Measurements from ENCODE around the gene CTNND2. TPM values are rescaled to one million over a fixed set of nuclear protein-coding genes. Genes with fewer than 3 reads are reported as not detected.

Gene CTNND2
- total and polyA plus RNA-seq, 10 of the 15 experiments (the other 5 are each of a cell fraction or from before 2014, with no cell fraction given): 0.02 to 0.16 (median 0.04) TPM; not detected in 7

DNA sequence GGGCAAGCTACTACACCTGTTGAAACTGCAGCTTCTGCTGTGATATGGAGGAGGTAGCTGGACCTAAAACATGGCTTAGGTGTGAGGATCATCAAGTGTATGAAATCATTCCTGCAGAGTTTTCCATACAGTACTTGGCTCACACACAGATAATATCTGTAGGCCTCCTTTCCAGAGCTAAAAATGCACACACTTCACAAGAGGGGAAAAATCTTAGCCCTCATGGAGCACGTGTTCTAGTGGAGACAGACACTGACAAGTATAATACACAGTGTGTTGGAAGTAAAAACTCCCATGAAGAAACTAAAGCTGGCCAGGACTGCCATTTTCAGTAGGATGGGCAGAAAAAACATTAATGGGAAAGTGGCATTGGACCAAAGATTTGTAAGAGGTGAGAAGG is 216.7 kb downstream of the CTNND2 start:
- TF ChIP-seq HDAC6 (IDR thresholded peaks at IDR 0.05; ENCODE audit: unreplicated experiment) (no peak), KAT2A (conservative IDR thresholded peaks at IDR 0.05; ENCODE audit: control insufficient read depth, low read depth, low read length) (no peak), ETV6 (conservative IDR thresholded peaks at IDR 0.05 in 1 of 2, IDR thresholded peaks at IDR 0.05 in 1 of 2; ENCODE audit: borderline replicate concordance in 1 of 2, low read depth in 1 of 2) (no peak)
- Histone ChIP-seq H3K27me3 (replicated peaks in 1 of 2; ENCODE audit: control insufficient read depth in 2 of 2, insufficient read depth in 2 of 2, low read length in 1 of 2) (no peaks in the 10 kb centered on the region), H3K4me2 (ENCODE audit: control insufficient read depth, insufficient read depth) (no peak overlapping the region), H3K79me2 (ENCODE audit: control insufficient read depth, insufficient read depth, low read length) (no peaks in the 10 kb centered on the region), H3K4me1 (ENCODE audit: control insufficient read depth, insufficient read depth, low read length) (no peaks in the 10 kb centered on the region), H3K9me3 (replicated peaks; ENCODE audit: control insufficient read depth, insufficient read depth, low read length) (no peaks in the 10 kb centered on the region), H3K4me3 (no peak overlapping the region), H3K27ac (ENCODE audit: control insufficient read depth, insufficient read depth) (no peak overlapping the region), H3K9ac (ENCODE audit: control insufficient read depth, insufficient read depth, low read length) (no peak overlapping the region), H4K20me1 (ENCODE audit: control insufficient read depth, insufficient read depth) (no peaks in the 10 kb centered on the region), H2AFZ (ENCODE audit: control insufficient read depth, low read depth, low read length) (no peak overlapping the region), H3K36me3 (ENCODE audit: control insufficient read depth in 2 of 2, insufficient read depth in 2 of 2, low read length in 1 of 2) (no peaks in the 10 kb centered on the region)
- intact Hi-C loops (cut with micrococcal nuclease; ENCODE audit: unreplicated experiment): no loop called here
- in situ Hi-C loops (cut with MboI): no loop called here
- no TSS peak for BruUV-seq (replicated peaks)
- ATAC-seq (no peak), DNase-seq (ENCODE audit: low read depth, low spot score) (no peak), FAIRE-seq (no peak)
- ChIA-PET SMC1A (ENCODE audit: uncharacterized antibody, unreplicated experiment) (no interaction called here), RAD21 (ENCODE audit: unreplicated experiment) (no interaction called here), POLR2A (no interaction called here), CTCF (no interaction called here)
- WGBS (ENCODE audit: insufficient coverage, insufficient replicate concordance, low lambda C conversion rate, missing lambda C conversion rate): 4% methylated on average over 1 of the region's 1 CpG

DNA sequence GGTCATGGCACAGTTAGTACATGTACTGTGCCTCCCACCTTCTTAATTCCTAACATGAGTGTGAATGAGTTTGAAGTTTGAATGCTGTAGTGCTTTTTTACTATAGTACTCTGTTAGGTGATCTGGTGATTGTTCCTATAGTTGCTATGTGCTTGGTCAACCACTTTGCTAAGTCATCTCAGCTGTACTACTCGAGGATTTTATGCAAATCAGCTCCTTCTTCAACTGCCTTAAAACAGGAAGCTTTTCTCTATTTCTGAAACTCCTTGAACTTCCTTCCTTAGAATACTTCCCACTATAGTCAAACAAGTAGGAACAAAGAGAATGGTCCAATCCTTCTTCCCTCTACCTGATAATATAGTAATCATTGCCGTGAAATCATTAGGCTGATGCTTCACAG is 219.6 kb downstream of the CTNND2 start:
- ChIA-PET CTCF (no interaction called here), POLR2A (no interaction called here), SMC1A (ENCODE audit: uncharacterized antibody, unreplicated experiment) (no interaction called here), RAD21 (ENCODE audit: unreplicated experiment) (no interaction called here)
- no peaks in the 10 kb centered on the region for H4K20me1 ChIP-seq (ENCODE audit: control insufficient read depth, insufficient read depth)
- no peak overlapping the region for H3K27ac ChIP-seq (ENCODE audit: control insufficient read depth, insufficient read depth)
- H3K9me3 ChIP-seq (replicated peaks; ENCODE audit: control insufficient read depth, insufficient read depth, low read length): no peaks in the 10 kb centered on the region
- H3K4me1 ChIP-seq (ENCODE audit: control insufficient read depth, insufficient read depth, low read length): no peaks in the 10 kb centered on the region
- BruUV-seq (replicated peaks): no TSS peak
- no peaks in the 10 kb centered on the region for H3K27me3 ChIP-seq (replicated peaks in 1 of 2; ENCODE audit: control insufficient read depth in 2 of 2, insufficient read depth in 2 of 2, low read length in 1 of 2)
- intact Hi-C loops (cut with micrococcal nuclease; ENCODE audit: unreplicated experiment): no loop called here
- H3K4me2 ChIP-seq (ENCODE audit: control insufficient read depth, insufficient read depth): no peak overlapping the region
- in situ Hi-C loops (cut with MboI): no loop called here
- no peaks in the 10 kb centered on the region for H3K79me2 ChIP-seq (ENCODE audit: control insufficient read depth, insufficient read depth, low read length)
- H3K9ac ChIP-seq (ENCODE audit: control insufficient read depth, insufficient read depth, low read length): no peak overlapping the region
- H2AFZ ChIP-seq (ENCODE audit: control insufficient read depth, low read depth, low read length): no peak overlapping the region
- 37% methylated on average over 2 of the region's 2 CpGs for WGBS (ENCODE audit: insufficient coverage, insufficient replicate concordance, low lambda C conversion rate, missing lambda C conversion rate)
- DNase-seq (ENCODE audit: low read depth, low spot score): no peak
- no peaks in the 10 kb centered on the region for H3K36me3 ChIP-seq (ENCODE audit: control insufficient read depth in 2 of 2, insufficient read depth in 2 of 2, low read length in 1 of 2)
- no peak for FAIRE-seq
- no peak for ATAC-seq
- no peak overlapping the region for H3K4me3 ChIP-seq
- no peak for TF ChIP-seq FOS (IDR thresholded peaks at IDR 0.05; ENCODE audit: borderline replicate concordance, extremely low read depth, insufficient read length)
- no peak for TF ChIP-seq SPI1 (IDR thresholded peaks at IDR 0.05; ENCODE audit: borderline replicate concordance, insufficient read depth, low read depth, low read length)
- no peak for TF ChIP-seq YBX1 (IDR thresholded peaks at IDR 0.05)
- no peak for TF ChIP-seq SREBF1 (IDR thresholded peaks at IDR 0.05; ENCODE audit: low read length)
- TF ChIP-seq SMAD5 (IDR thresholded peaks at IDR 0.05; ENCODE audit: low read depth): no peak
- TF ChIP-seq IKZF1 (conservative IDR thresholded peaks at IDR 0.05): no peak
- TF ChIP-seq, protein P1, sequence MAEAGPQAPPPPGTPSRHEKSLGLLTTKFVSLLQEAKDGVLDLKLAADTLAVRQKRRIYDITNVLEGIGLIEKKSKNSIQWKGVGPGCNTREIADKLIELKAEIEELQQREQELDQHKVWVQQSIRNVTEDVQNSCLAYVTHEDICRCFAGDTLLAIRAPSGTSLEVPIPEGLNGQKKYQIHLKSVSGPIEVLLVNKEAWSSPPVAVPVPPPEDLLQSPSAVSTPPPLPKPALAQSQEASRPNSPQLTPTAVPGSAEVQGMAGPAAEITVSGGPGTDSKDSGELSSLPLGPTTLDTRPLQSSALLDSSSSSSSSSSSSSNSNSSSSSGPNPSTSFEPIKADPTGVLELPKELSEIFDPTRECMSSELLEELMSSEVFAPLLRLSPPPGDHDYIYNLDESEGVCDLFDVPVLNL (IDR thresholded peaks at IDR 0.05; ENCODE audit: low read depth, low read length): no peak
- no peak for TF ChIP-seq BMI1 (IDR thresholded peaks at IDR 0.05; ENCODE audit: borderline replicate concordance)
- TF ChIP-seq, protein P2, sequence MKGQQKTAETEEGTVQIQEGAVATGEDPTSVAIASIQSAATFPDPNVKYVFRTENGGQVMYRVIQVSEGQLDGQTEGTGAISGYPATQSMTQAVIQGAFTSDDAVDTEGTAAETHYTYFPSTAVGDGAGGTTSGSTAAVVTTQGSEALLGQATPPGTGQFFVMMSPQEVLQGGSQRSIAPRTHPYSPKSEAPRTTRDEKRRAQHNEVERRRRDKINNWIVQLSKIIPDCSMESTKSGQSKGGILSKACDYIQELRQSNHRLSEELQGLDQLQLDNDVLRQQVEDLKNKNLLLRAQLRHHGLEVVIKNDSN (IDR thresholded peaks at IDR 0.05; ENCODE audit: borderline replicate concordance, extremely low read length, insufficient read depth, low read depth, low read length): no peak
- no peak for TF ChIP-seq SMAD1 (IDR thresholded peaks at IDR 0.05; ENCODE audit: low read depth, partially characterized antibody)
- no peak for TF ChIP-seq ETV6 (conservative IDR thresholded peaks at IDR 0.05 in 1 of 2, IDR thresholded peaks at IDR 0.05 in 1 of 2; ENCODE audit: borderline replicate concordance in 1 of 2, low read depth in 1 of 2)

All from GM12878 (cell line).